ENCODE measurements around the gene HBE1. TPM values are rescaled to one million over a fixed set of nuclear protein-coding genes. Genes with fewer than 3 reads are reported as not detected.

The HBE1 gene
- total and polyA plus RNA-seq, 9 of the 15 experiments (the other 6 are each of a cell fraction or from before 2014, with no cell fraction given) = 612 to 10,250 (median 2,181) TPM

DNA sequence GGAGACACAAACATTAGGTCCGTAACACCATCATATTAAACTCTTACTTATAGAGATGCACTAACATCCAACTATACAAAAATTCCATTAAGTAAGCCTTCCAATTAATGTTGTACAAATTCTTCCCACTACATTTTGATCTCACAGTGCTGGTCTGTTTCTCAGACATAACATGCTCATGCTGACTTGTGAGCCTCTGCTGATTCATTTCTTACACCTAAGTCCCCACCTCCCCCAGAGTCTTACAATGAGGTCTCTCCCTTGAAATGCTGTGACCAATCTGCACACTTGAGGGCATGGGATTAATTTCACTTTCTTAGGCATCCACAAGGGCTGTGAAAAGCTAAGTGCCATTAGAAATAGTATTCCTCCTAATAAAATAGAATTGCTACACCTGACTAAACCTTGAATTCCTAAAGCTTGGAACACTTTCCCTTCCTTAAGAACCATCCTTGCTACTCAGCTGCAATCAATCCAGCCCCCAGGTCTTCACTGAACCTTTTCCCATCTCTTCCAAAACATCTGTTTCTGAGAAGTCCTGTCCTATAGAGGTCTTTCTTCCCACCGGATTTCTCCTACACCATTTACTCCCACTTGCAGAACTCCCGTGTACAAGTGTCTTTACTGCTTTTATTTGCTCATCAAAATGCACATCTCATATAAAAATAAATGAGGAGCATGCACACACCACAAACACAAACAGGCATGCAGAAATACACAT lies 22.1 kb downstream of the HBE1 start (continued):
- no peak for TF ChIP-seq XRCC4 (IDR thresholded peaks at IDR 0.05; ENCODE audit: extremely low read depth, insufficient read depth, insufficient read length)
- no peak for TF ChIP-seq RBM22 (IDR thresholded peaks at IDR 0.05; ENCODE audit: low read depth, low read length, poor library complexity, severe bottlenecking)
- TF ChIP-seq, protein P1, sequence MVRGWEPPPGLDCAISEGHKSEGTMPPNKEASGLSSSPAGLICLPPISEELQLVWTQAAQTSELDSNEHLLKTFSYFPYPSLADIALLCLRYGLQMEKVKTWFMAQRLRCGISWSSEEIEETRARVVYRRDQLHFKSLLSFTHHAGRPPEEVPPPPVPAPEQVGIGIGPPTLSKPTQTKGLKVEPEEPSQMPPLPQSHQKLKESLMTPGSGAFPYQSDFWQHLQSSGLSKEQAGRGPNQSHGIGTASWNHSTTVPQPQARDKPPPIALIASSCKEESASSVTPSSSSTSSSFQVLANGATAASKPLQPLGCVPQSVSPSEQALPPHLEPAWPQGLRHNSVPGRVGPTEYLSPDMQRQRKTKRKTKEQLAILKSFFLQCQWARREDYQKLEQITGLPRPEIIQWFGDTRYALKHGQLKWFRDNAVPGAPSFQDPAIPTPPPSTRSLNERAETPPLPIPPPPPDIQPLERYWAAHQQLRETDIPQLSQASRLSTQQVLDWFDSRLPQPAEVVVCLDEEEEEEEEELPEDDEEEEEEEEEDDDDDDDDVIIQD (CRISPR knock-in tag; IDR thresholded peaks at IDR 0.05) = no peak
- TF ChIP-seq, protein P2, sequence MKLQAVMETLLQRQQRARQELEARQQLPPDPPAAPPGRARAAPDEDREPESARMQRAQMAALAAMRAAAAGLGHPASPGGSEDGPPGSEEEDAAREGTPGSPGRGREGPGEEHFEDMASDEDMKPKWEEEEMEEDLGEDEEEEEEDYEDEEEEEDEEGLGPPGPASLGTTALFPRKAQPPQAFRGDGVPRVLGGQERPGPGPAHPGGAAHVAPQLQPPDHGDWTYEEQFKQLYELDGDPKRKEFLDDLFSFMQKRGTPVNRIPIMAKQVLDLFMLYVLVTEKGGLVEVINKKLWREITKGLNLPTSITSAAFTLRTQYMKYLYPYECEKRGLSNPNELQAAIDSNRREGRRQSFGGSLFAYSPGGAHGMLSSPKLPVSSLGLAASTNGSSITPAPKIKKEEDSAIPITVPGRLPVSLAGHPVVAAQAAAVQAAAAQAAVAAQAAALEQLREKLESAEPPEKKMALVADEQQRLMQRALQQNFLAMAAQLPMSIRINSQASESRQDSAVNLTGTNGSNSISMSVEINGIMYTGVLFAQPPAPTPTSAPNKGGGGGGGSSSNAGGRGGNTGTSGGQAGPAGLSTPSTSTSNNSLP (IDR thresholded peaks at IDR 0.05; ENCODE audit: borderline replicate concordance, low read depth, low read length) = no peak
- TF ChIP-seq, protein P3, sequence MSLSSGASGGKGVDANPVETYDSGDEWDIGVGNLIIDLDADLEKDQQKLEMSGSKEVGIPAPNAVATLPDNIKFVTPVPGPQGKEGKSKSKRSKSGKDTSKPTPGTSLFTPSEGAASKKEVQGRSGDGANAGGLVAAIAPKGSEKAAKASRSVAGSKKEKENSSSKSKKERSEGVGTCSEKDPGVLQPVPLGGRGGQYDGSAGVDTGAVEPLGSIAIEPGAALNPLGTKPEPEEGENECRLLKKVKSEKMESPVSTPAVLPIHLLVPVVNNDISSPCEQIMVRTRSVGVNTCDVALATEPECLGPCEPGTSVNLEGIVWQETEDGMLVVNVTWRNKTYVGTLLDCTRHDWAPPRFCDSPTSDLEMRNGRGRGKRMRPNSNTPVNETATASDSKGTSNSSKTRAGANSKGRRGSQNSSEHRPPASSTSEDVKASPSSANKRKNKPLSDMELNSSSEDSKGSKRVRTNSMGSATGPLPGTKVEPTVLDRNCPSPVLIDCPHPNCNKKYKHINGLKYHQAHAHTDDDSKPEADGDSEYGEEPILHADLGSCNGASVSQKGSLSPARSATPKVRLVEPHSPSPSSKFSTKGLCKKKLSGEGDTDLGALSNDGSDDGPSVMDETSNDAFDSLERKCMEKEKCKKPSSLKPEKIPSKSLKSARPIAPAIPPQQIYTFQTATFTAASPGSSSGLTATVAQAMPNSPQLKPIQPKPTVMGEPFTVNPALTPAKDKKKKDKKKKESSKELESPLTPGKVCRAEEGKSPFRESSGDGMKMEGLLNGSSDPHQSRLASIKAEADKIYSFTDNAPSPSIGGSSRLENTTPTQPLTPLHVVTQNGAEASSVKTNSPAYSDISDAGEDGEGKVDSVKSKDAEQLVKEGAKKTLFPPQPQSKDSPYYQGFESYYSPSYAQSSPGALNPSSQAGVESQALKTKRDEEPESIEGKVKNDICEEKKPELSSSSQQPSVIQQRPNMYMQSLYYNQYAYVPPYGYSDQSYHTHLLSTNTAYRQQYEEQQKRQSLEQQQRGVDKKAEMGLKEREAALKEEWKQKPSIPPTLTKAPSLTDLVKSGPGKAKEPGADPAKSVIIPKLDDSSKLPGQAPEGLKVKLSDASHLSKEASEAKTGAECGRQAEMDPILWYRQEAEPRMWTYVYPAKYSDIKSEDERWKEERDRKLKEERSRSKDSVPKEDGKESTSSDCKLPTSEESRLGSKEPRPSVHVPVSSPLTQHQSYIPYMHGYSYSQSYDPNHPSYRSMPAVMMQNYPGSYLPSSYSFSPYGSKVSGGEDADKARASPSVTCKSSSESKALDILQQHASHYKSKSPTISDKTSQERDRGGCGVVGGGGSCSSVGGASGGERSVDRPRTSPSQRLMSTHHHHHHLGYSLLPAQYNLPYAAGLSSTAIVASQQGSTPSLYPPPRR (CRISPR knock-in tag; IDR thresholded peaks at IDR 0.05; ENCODE audit: borderline replicate concordance) = no peak
- no peak for TF ChIP-seq KLF13 (tag; IDR thresholded peaks at IDR 0.05; ENCODE audit: borderline replicate concordance, low read depth)
- TF ChIP-seq NEUROD1 (IDR thresholded peaks at IDR 0.05; ENCODE audit: borderline replicate concordance, low read depth, low read length, partially characterized antibody) = no peak
- TF ChIP-seq PHTF2 (CRISPR knock-in tag; IDR thresholded peaks at IDR 0.05) = no peak
- TF ChIP-seq TOE1 (IDR thresholded peaks at IDR 0.05; ENCODE audit: borderline replicate concordance) = no peak
- no peak for TF ChIP-seq TOE1 (CRISPR knock-in tag; IDR thresholded peaks at IDR 0.05; ENCODE audit: borderline replicate concordance, low read depth)
- TF ChIP-seq RAD51 (IDR thresholded peaks at IDR 0.05; ENCODE audit: borderline replicate concordance, low read depth) = no peak
- no peak for TF ChIP-seq CCNT2 (IDR thresholded peaks at IDR 0.05; ENCODE audit: borderline replicate concordance, extremely low read depth, insufficient read length, low read depth, low read length)
- TF ChIP-seq GATAD2A (IDR thresholded peaks at IDR 0.05) = no peak
- no peak for TF ChIP-seq MTF1 (CRISPR knock-in tag; IDR thresholded peaks at IDR 0.05; ENCODE audit: borderline replicate concordance)
- TF ChIP-seq ZNF436 (CRISPR knock-in tag; IDR thresholded peaks at IDR 0.05) = no peak
- TF ChIP-seq ZBTB1 (CRISPR knock-in tag; IDR thresholded peaks at IDR 0.05; ENCODE audit: borderline replicate concordance, low read depth) = no peak
- TF ChIP-seq DMBX1 (CRISPR knock-in tag; IDR thresholded peaks at IDR 0.05; ENCODE audit: borderline replicate concordance) = no peak

Measured in K562 (cell line).